HG02852 (cell line): Measurements from ENCODE around the gene PARP8.
"Not testable (repeated sequence)": the region's sequence is repeated elsewhere in the genome, so short reads cannot be mapped to it uniquely, and the experiment has no call there.

Experiments
- ATAC-seq: cut with Tn5 transposase; IDR thresholded peaks from one replicate; pipeline ENCODE4 v1.9.1; 2021; ENCODE audit warnings: mild to moderate bottlenecking, moderate library complexity; ENCODE audit not compliant: unreplicated experiment

Gene PARP8

GRCh38 chr5:50767588-50767987 is 101.2 kb downstream of the PARP8 start:
- no peak for ATAC-seq

- no peak for ATAC-seq
Observed at GRCh38 chr5:50768634-50769033, 102.2 kb downstream of the PARP8 start.

- no peak for ATAC-seq
Observed at GRCh38 chr5:50770441-50770840, 104.0 kb downstream of the PARP8 start.

- not testable (repeated sequence) for ATAC-seq
Observed at GRCh38 chr5:50774446-50775175, 108.2 kb downstream of the PARP8 start.

- ATAC-seq, result no peak
Observed at GRCh38 chr5:50786073-50786472, 119.6 kb downstream of the PARP8 start.

GRCh38 chr5:50791813-50792212 is 125.4 kb downstream of the PARP8 start:
- no peak for ATAC-seq

- ATAC-seq, result no peak
Observed at GRCh38 chr5:50792843-50793242, 126.4 kb downstream of the PARP8 start.

- ATAC-seq, result no peak
Observed at GRCh38 chr5:50794812-50795211, 128.4 kb downstream of the PARP8 start.

- ATAC-seq, result no peak
Observed at GRCh38 chr5:50798002-50798401, 131.6 kb downstream of the PARP8 start.

- no peak for ATAC-seq
Observed at GRCh38 chr5:50799596-50799995, 133.2 kb downstream of the PARP8 start.

GRCh38 chr5:50800410-50800809 is 134.0 kb downstream of the PARP8 start:
- ATAC-seq, result no peak

- no peak for ATAC-seq
Observed at GRCh38 chr5:50807661-50808060, 141.2 kb downstream of the PARP8 start.

GRCh38 chr5:50808406-50808805 is 142.0 kb downstream of the PARP8 start:
- ATAC-seq, result no peak

GRCh38 chr5:50811746-50812145 is 145.3 kb downstream of the PARP8 start:
- not testable (repeated sequence) for ATAC-seq

GRCh38 chr5:50813691-50814090 is 147.3 kb downstream of the PARP8 start:
- ATAC-seq, result no peak

GRCh38 chr5:50814556-50814955 is 148.1 kb downstream of the PARP8 start:
- ATAC-seq, result no peak

GRCh38 chr5:50822046-50822445 is 155.6 kb downstream of the PARP8 start:
- no peak for ATAC-seq

GRCh38 chr5:50822761-50823160 is 156.3 kb downstream of the PARP8 start:
- no peak for ATAC-seq

- no peak for ATAC-seq
Observed at GRCh38 chr5:50823568-50823967, 157.1 kb downstream of the PARP8 start.

- ATAC-seq, result no peak
Observed at GRCh38 chr5:50824109-50824508, 157.7 kb downstream of the PARP8 start.

- no peak for ATAC-seq
Observed at GRCh38 chr5:50827516-50828247, 161.2 kb downstream of the PARP8 start.

- no peak for ATAC-seq
Observed at GRCh38 chr5:50829023-50829422, 162.6 kb downstream of the PARP8 start.
